HEK293 (cell line): ENCODE results near the gene ARMC8.

Source experiments
- CTCF ChIP-seq: fragments of 450-650 bp; formaldehyde crosslinking; IDR thresholded peaks from 2 replicates; pipeline ENCODE4 v1.5.1; 2016; ENCODE audit warnings: missing biosample characterization, missing genetic modification characterization
- ZNF335 ChIP-seq: fragments of 450-650 bp; formaldehyde crosslinking; conservative IDR thresholded peaks from 2 replicates; pipeline ENCODE4 v1.5.1; 2016; ENCODE audit warnings: missing biosample characterization, missing genetic modification characterization
- ZNF670 ChIP-seq: fragments of 450-650 bp; formaldehyde crosslinking; IDR thresholded peaks from 2 replicates; pipeline ENCODE4 v1.5.1; 2016; ENCODE audit warnings: missing biosample characterization, missing genetic modification characterization, low read depth

- TF ChIP-seq ZNF335 (tag by site-specific recombination) (no peak), CTCF (tag by site-specific recombination) (no peak), ZNF670 (no peak)
Observed at GRCh38 chr3:138241061-138241460, 54.0 kb downstream of the ARMC8 start.
